A204.1 (cell line): Measurements from ENCODE around the gene SPRED3.

ENCODE experiments used
- FAIRE-seq: peaks from 2 replicates; lab custom pipeline; 2012; peaks lifted over from hg19 to GRCh38; lab: Jason Lieb, UNC

Gene SPRED3

GRCh38 chr19:38373907-38374331 is 14.6 kb upstream of the SPRED3 start:
- no peak for FAIRE-seq

GRCh38 chr19:38374332-38375097 is 14.0 kb upstream of the SPRED3 start, which contains the start of gene PSMD8:
Gene PSMD8 (plus strand): TSS chr19:38374571. CDS start chr19:38374602, 31 bp downstream.
- peak; percentile 99 for FAIRE-seq

- FAIRE-seq = no peak
Measured at GRCh38 chr19:38375098-38375493, 13.4 kb upstream of the SPRED3 start.

- FAIRE-seq = no peak
Measured at GRCh38 chr19:38375748-38376147, 12.7 kb upstream of the SPRED3 start.

- FAIRE-seq = no peak
Measured at GRCh38 chr19:38376576-38376975, 11.9 kb upstream of the SPRED3 start.

- FAIRE-seq = no peak
Measured at GRCh38 chr19:38377052-38377451, 11.4 kb upstream of the SPRED3 start.

GRCh38 chr19:38378866-38379265 is 9.6 kb upstream of the SPRED3 start:
- no peak for FAIRE-seq

- FAIRE-seq = no peak
Measured at GRCh38 chr19:38381138-38381537, 7.4 kb upstream of the SPRED3 start.

GRCh38 chr19:38383184-38383583 is 5.3 kb upstream of the SPRED3 start:
- no peak for FAIRE-seq

- FAIRE-seq = no peak
Measured at GRCh38 chr19:38383743-38384142, 4.8 kb upstream of the SPRED3 start.

GRCh38 chr19:38384209-38385027 is 4.1 kb upstream of the SPRED3 start:
- no peak for FAIRE-seq

GRCh38 chr19:38385057-38385803 is 3.3 kb upstream of the SPRED3 start:
- FAIRE-seq = no peak

- FAIRE-seq = no peak
Measured at GRCh38 chr19:38385804-38386257, 2.7 kb upstream of the SPRED3 start.

GRCh38 chr19:38386300-38386970 is 2.1 kb upstream of the SPRED3 start:
- no peak for FAIRE-seq

GRCh38 chr19:38386971-38387549 is 1.4 kb upstream of the SPRED3 start:
- FAIRE-seq = no peak

GRCh38 chr19:38387550-38388348 is 748 bp upstream of the SPRED3 start, which contains the start of gene GGN:
Gene GGN (minus strand): TSS chr19:38388034. CDS start chr19:38387261, 773 bp downstream.
- no peak for FAIRE-seq

- no peak for FAIRE-seq
Measured at GRCh38 chr19:38389101-38389925, 816 bp downstream of the SPRED3 start.

- no peak for FAIRE-seq
Measured at GRCh38 chr19:38389957-38390924, 1.7 kb downstream of the SPRED3 start.
